Activated CD4-positive, alpha-beta T cell treated with anti-CD3 and anti-CD28 coated beads, Interleukin-10, Interleukin-2, amounts not matched to agents 100 ng/mL and 50 ng/mL, durations not matched to agents 16 hours and 8 hours (primary cell): ENCODE results near the gene TMEM217.
"Not testable (repeated sequence)": the region's sequence is repeated elsewhere in the genome, so short reads cannot be mapped to it uniquely, and the experiment has no call there.

Experiments used
- DNase-seq: peaks from one replicate; pipeline ENCODE4 v3.0.0-alpha.2; 2020

Gene TMEM217

GRCh38 chr6:37257634-37258404, at the start of gene TMEM217, which contains the start of gene TBC1D22B:
TMEM217 (minus strand) TSS chr6:37258144; CDS start chr6:37219030, 39,114 bp downstream.
TBC1D22B (plus strand) TSS chr6:37257772; CDS start chr6:37257918, 146 bp downstream.
- peak; percentile 99 for DNase-seq

GRCh38 chr6:37307484-37307883, 49.5 kb upstream of the TMEM217 start:
- not testable (repeated sequence) for DNase-seq

- DNase-seq: no peak
Measured at GRCh38 chr6:37306624-37307222, 48.8 kb upstream of the TMEM217 start.

GRCh38 chr6:37305841-37306425, 48.0 kb upstream of the TMEM217 start:
- no peak for DNase-seq

- no peak for DNase-seq
Measured at GRCh38 chr6:37304766-37305165, 46.8 kb upstream of the TMEM217 start.

- peak; percentile 44 for DNase-seq
Measured at GRCh38 chr6:37303891-37304503, 46.1 kb upstream of the TMEM217 start.

- no peak for DNase-seq
Measured at GRCh38 chr6:37303091-37303660, 45.2 kb upstream of the TMEM217 start.

- no peak for DNase-seq
Measured at GRCh38 chr6:37302086-37302686, 44.2 kb upstream of the TMEM217 start.

GRCh38 chr6:37299990-37300389, 42.0 kb upstream of the TMEM217 start:
- no peak for DNase-seq

GRCh38 chr6:37298958-37299357, 41.0 kb upstream of the TMEM217 start:
- no peak for DNase-seq

- not testable (repeated sequence) for DNase-seq
Measured at GRCh38 chr6:37297637-37298036, 39.7 kb upstream of the TMEM217 start.

- DNase-seq: no peak
Measured at GRCh38 chr6:37293426-37293825, 35.5 kb upstream of the TMEM217 start.

GRCh38 chr6:37289931-37290330, 32.0 kb upstream of the TMEM217 start:
- DNase-seq: peak; percentile 86

GRCh38 chr6:37288247-37288646, 30.3 kb upstream of the TMEM217 start:
- no peak for DNase-seq

GRCh38 chr6:37287519-37288157, 29.7 kb upstream of the TMEM217 start:
- DNase-seq: no peak

GRCh38 chr6:37285861-37286311, 27.9 kb upstream of the TMEM217 start:
- peak; percentile 61 for DNase-seq

GRCh38 chr6:37284781-37285180, 26.8 kb upstream of the TMEM217 start:
- no peak for DNase-seq

- no peak for DNase-seq
Measured at GRCh38 chr6:37283671-37284151, 25.8 kb upstream of the TMEM217 start.

- DNase-seq: no peak
Measured at GRCh38 chr6:37283268-37283667, 25.3 kb upstream of the TMEM217 start.

GRCh38 chr6:37282371-37282770, 24.4 kb upstream of the TMEM217 start:
- DNase-seq: no peak

- DNase-seq: no peak
Measured at GRCh38 chr6:37280162-37280887, 22.4 kb upstream of the TMEM217 start.
